Fibroblast of villous mesenchyme (primary cell): ENCODE measurements around the gene ARRDC5. TPM values are rescaled to one million over a fixed set of nuclear protein-coding genes. Genes with fewer than 3 reads are reported as not detected.
"Not testable (repeated sequence)": the region's sequence is repeated elsewhere in the genome, so short reads cannot be mapped to it uniquely, and the experiment has no call there.

Experiments used
- DNase-seq: peaks from one replicate; pipeline ENCODE4 v3.0.0-alpha.2; 2010; ENCODE audit warnings: low read depth
- H3K4me3 ChIP-seq: 2 replicates; pipeline ENCODE4 v1.5.1; 2011; ENCODE audit warnings: low read depth, mild to moderate bottlenecking, low read length
- CTCF ChIP-seq: IDR thresholded peaks from 2 replicates; pipeline ENCODE4 v1.5.1; 2012; ENCODE audit warnings: low read depth, mild to moderate bottlenecking, low read length; ENCODE audit not compliant: insufficient read depth
- total RNA-seq: library from RNA; depleted of rRNA; stranded (reverse); fragments of >200 nt; gene quantifications from 2 replicates; pipeline ENCODE4 v1.2.3, GENCODE V29; 2012

ARRDC5 gene
- total RNA-seq, 1 donor = not detected

GRCh38 chr19:4852484-4852883 lies 50.2 kb downstream of the ARRDC5 start:
- no peak for TF ChIP-seq CTCF
- H3K4me3 ChIP-seq = no peak overlapping the region
- DNase-seq = no peak

- peak; percentile 88 for TF ChIP-seq CTCF
- H3K4me3 ChIP-seq = no peak overlapping the region
- DNase-seq = peak; percentile 43
Measured at GRCh38 chr19:4851551-4852290, 51.0 kb downstream of the ARRDC5 start.

GRCh38 chr19:4849019-4849418 lies 53.7 kb downstream of the ARRDC5 start:
- no peak overlapping the region for H3K4me3 ChIP-seq
- no peak for TF ChIP-seq CTCF
- no peak for DNase-seq

DNA sequence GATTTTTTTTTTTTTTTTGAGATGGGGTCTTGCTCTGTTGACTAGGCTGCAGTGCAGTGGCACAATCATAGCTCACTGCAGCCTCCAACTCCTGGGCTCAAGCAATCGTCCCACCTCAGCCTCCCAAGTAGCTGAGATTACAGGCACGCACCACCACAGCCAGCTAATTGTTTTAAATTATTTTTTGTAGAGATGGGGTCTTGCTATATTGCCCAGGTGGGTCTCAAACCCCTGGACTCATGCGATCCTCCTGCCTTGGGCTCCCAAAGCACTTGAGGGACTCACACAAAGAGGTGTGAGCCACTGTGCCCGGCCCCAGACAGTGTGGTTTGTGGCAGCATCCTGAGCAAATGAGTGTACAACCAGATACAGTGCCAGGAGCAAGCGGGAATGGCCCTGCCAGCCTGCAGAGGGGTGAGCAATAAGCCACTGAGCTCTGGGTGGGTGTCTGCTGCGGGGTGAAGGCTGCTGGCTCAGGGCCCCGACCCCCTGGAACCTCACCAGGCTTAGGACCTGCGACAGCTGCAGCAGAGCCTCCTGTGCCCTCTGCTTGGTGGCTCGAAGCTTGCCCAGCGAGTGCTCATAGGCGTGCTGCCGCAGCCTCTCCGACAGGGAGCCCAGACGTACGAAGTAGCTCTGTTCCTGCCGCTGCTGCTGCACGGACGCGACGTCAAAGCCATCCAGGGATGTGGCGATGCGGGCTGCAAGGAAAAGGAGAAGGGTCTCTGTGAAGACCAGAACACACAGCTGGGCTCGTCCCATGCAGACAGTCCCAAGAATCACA lies 55.3 kb downstream of the ARRDC5 start:
- no peak for DNase-seq
- TF ChIP-seq CTCF = no peak
- H3K4me3 ChIP-seq = no peak overlapping the region

DNA sequence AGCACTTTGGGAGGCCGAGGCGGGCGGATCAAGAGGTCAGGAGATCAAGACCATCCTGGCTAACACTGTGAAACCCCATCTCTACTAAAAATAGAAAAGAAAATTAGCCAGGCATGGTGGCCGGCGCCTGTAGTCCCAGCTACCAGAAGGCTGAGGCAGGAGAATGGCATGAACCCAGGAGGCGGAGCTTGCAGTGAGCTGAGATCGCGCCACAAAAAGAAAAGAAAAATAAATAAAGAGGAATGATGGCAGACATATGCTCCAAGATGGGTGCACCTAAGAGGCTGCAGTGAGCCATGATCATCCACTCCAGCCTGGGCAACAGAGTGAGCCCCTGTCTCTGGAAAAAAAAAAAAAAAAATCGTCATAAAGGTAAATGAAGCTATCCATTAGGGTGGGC lies 56.7 kb downstream of the ARRDC5 start:
- DNase-seq = peak; percentile 61
- H3K4me3 ChIP-seq = not testable (repeated sequence)

- no peak overlapping the region for H3K4me3 ChIP-seq
- no peak for TF ChIP-seq CTCF
- peak; percentile 71 for DNase-seq
Measured at GRCh38 chr19:4844348-4845179, 58.1 kb downstream of the ARRDC5 start.

- no peak overlapping the region for H3K4me3 ChIP-seq
- no peak for TF ChIP-seq CTCF
- no peak for DNase-seq
Measured at GRCh38 chr19:4843647-4843965, 59.1 kb downstream of the ARRDC5 start.
